Cardiac muscle cell (in vitro differentiated cells and primary cell): Measurements from ENCODE around the gene PFKFB2. TPM values are rescaled to one million over a fixed set of nuclear protein-coding genes. Genes with fewer than 3 reads are reported as not detected.

Source experiments
- DNase-seq, 2 donors: peaks; one replicate each; pipeline versions ENCODE4 v3.0.0 to v3.0.0-alpha.2; 2010 to 2017; ENCODE audit warnings: low read depth in 1 of 2, low spot score in 1 of 2
- H3K27ac ChIP-seq: fragments of 200-600 bp; sonication (generic); 2 replicates; pipeline ENCODE4 v1.5.1; 2016
- H3K27me3 ChIP-seq: fragments of 200-600 bp; sonication (generic); 2 replicates; pipeline ENCODE4 v1.6.0; 2016; ENCODE audit warnings: control low read depth
- H3K36me3 ChIP-seq: fragments of 200-600 bp; sonication (generic); 2 replicates; pipeline ENCODE4 v1.5.1; 2016; ENCODE audit warnings: control low read depth
- H3K4me1 ChIP-seq: fragments of 200-600 bp; sonication (generic); 2 replicates; pipeline ENCODE4 v1.8.1; 2017; ENCODE audit warnings: low read depth, mild to moderate bottlenecking, mixed run types
- H3K4me3 ChIP-seq: fragments of 200-600 bp; sonication (generic); 2 replicates; pipeline ENCODE4 v1.5.1; 2016; ENCODE audit warnings: mild to moderate bottlenecking
- H3K9me3 ChIP-seq: fragments of 200-600 bp; sonication (generic); 2 replicates; pipeline ENCODE4 v1.5.1; 2017; ENCODE audit warnings: low read depth, mild to moderate bottlenecking, control low read depth
- polyA plus RNA-seq: library from polyadenylated mRNA; unstranded; fragments of >200 nt; fragmentation: Nextera tagmentation; extraction: Ambion mirVana; gene quantifications from 2 replicates; pipeline ENCODE4 v1.2.1, GENCODE V29; 2016
- total RNA-seq: library from RNA; depleted of rRNA; stranded (reverse); fragments of >200 nt; gene quantifications from 2 replicates; pipeline ENCODE4 v1.2.3, GENCODE V29; 2016
- TF ChIP-seq, protein P1 (sequence below): IDR thresholded peaks from 2 replicates; pipeline ENCODE4 v1.5.1; 2012; ENCODE audit warnings: low read depth, mild to moderate bottlenecking, low read length

Gene PFKFB2
- total and polyA plus RNA-seq, 2 experiments from 2014 or later, result 3.6 to 6.0 TPM

DNA sequence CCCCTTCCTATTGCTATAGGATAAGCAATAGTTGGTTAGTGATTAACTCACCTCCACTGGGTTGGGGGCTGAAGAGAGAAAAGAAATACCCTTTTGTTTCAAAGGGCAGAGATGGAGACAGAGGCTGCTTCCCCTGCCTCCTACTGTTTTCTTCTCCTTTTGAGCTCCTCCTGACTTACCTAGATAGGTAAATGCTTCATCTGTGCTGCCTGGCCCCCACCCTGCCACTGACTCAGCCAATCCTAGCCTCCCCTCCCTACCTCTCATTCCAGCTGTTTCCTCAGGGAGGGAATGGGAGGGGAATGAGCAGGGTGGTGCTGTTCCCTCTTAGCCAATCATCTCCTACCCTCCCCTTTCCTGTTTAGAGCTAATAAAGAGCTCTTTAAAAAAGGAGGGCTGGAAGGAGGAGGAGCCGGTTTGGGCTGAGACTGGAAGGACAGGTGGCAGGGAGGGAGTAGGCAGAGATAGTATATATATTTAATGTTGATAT lies 20.5 kb upstream of the PFKFB2 start, which contains the start of gene C1orf116:
C1orf116 (minus strand) TSS at position 229 of the 490 bp plus-strand sequence. CDS start 5,158 bp downstream, outside the sequence.
- peaks cover 18% of the 10 kb centered on the region for H3K4me1 ChIP-seq
- no peaks in the 10 kb centered on the region for H3K9me3 ChIP-seq
- no peak within 1 kb of the TSS for H3K27ac ChIP-seq
- peaks cover 9% of the 10 kb centered on the region for H3K27me3 ChIP-seq
- TF ChIP-seq, protein P1, sequence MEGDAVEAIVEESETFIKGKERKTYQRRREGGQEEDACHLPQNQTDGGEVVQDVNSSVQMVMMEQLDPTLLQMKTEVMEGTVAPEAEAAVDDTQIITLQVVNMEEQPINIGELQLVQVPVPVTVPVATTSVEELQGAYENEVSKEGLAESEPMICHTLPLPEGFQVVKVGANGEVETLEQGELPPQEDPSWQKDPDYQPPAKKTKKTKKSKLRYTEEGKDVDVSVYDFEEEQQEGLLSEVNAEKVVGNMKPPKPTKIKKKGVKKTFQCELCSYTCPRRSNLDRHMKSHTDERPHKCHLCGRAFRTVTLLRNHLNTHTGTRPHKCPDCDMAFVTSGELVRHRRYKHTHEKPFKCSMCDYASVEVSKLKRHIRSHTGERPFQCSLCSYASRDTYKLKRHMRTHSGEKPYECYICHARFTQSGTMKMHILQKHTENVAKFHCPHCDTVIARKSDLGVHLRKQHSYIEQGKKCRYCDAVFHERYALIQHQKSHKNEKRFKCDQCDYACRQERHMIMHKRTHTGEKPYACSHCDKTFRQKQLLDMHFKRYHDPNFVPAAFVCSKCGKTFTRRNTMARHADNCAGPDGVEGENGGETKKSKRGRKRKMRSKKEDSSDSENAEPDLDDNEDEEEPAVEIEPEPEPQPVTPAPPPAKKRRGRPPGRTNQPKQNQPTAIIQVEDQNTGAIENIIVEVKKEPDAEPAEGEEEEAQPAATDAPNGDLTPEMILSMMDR, result no peak
- no peak for DNase-seq
- no peaks in the 10 kb centered on the region for H3K36me3 ChIP-seq
- no peak within 1 kb of the TSS for H3K4me3 ChIP-seq

GRCh38 chr1:207033302-207033701 lies 19.8 kb upstream of the PFKFB2 start:
- no peaks in the 10 kb centered on the region for H3K36me3 ChIP-seq
- no peak for DNase-seq
- H3K27me3 ChIP-seq, result peaks cover 15% of the 10 kb centered on the region
- TF ChIP-seq, protein P1, result no peak
- no peak overlapping the region for H3K27ac ChIP-seq
- no peaks in the 10 kb centered on the region for H3K9me3 ChIP-seq
- H3K4me1 ChIP-seq, result peaks cover 18% of the 10 kb centered on the region
- H3K4me3 ChIP-seq, result no peak overlapping the region

GRCh38 chr1:207034208-207034607 lies 18.9 kb upstream of the PFKFB2 start:
- Histone ChIP-seq H3K27me3 (peaks cover 18% of the 10 kb centered on the region), H3K27ac (no peak overlapping the region), H3K36me3 (no peaks in the 10 kb centered on the region), H3K4me1 (peaks cover 18% of the 10 kb centered on the region), H3K4me3 (no peak overlapping the region), H3K9me3 (no peaks in the 10 kb centered on the region)
- no peak for DNase-seq
- TF ChIP-seq, protein P1, result no peak

DNA sequence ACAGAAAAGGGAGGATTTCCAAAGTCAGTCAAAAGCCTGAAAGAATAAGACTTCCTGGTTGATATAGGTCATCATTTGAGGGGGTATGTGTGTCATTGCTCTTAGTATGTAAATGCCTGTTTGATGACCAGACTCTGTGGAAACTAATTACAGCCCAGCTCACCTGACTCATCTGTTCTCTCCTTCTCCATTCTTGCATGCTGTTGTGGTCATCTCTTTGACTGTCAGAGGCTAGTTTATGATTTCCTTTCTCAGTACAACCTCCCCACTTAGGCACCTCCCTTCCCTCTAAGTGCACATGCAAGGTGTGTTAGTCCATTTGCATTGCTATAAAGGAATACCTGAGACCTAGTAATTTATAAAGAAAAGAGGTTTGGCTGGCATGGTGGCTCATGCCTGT lies 18.1 kb upstream of the PFKFB2 start:
- Histone ChIP-seq H3K36me3 (no peaks in the 10 kb centered on the region), H3K9me3 (no peaks in the 10 kb centered on the region), H3K27me3 (peaks cover 18% of the 10 kb centered on the region), H3K27ac (no peak overlapping the region), H3K4me3 (no peak overlapping the region), H3K4me1 (peaks cover 17% of the 10 kb centered on the region)
- TF ChIP-seq, protein P1, result no peak
- no peak for DNase-seq

- Histone ChIP-seq H3K27ac (no peak overlapping the region), H3K36me3 (no peaks in the 10 kb centered on the region), H3K9me3 (no peaks in the 10 kb centered on the region), H3K27me3 (peaks cover 18% of the 10 kb centered on the region), H3K4me3 (no peak overlapping the region), H3K4me1 (peaks cover 14% of the 10 kb centered on the region)
- no peak for DNase-seq
- TF ChIP-seq, protein P1, result no peak
These were observed 17.1 kb upstream of the PFKFB2 start for GRCh38 chr1:207035877-207036551.
